Right lobe of liver (tissue), 6 donors: ENCODE measurements around the gene NPNT. TPM values are rescaled to one million over a fixed set of nuclear protein-coding genes. Genes with fewer than 3 reads are reported as not detected.

ENCODE experiments used
- ATAC-seq, 4 donors: fragments of 200-7000 bp; cut with Tn5 transposase; one replicate each; pipeline ENCODE4 v1.9.1; 2020; ENCODE audit warnings: mild to moderate bottlenecking in 4 of 4, moderate library complexity in 4 of 4
- DNase-seq, 3 donors: peaks; one replicate each; pipeline ENCODE4 v3.0.0-alpha.2; 2020
- H3K27ac ChIP-seq, 3 donors: fragments of 200-600 bp; one replicate each; pipeline ENCODE4 v1.8.0; 2022
- H3K27me3 ChIP-seq, 2 donors: fragments of 200-600 bp; one replicate each; pipeline ENCODE4 v1.8.0; 2022
- H3K36me3 ChIP-seq, 4 donors: fragments of 200-600 bp; sonication (generic) in 1 of 4; one replicate each; pipeline versions ENCODE4 v1.5.1 to v1.8.0; 2017 to 2022; ENCODE audit warnings: control low read depth in 1 of 4
- H3K4me1 ChIP-seq, 4 donors: fragments of 200-600 bp; sonication (generic) in 1 of 4; one replicate each; pipeline versions ENCODE4 v1.5.1 to v1.8.0; 2017 to 2022; ENCODE audit warnings: control low read depth in 1 of 4
- H3K4me3 ChIP-seq, 3 donors: fragments of 200-600 bp; one replicate each; pipeline ENCODE4 v1.8.0; 2022
- H3K9me3 ChIP-seq, 4 donors: fragments of 200-600 bp; sonication (generic) in 1 of 4; one replicate each; pipeline versions ENCODE4 v1.5.1 to v1.8.0; 2017 to 2022; ENCODE audit warnings: control low read depth in 1 of 4
- POLR2A ChIP-seq: fragments of 450-650 bp; IDR thresholded peaks from one replicate; pipeline ENCODE4 v1.6.1; 2017; ENCODE audit warnings: antibody characterized with exemption, mild to moderate bottlenecking
- WGBS: methylation state at CpG from one replicate; pipeline ENCODE4 v1.1.6; 2018; ENCODE audit warnings: low coverage, low lambda C conversion rate; ENCODE audit not compliant: insufficient coverage; ENCODE audit errors: missing lambda C conversion rate; 5-methylcytosine and 5-hydroxymethylcytosine counted together
- intact Hi-C, 2 donors: fragments of 100-400 bp; cut with DNase I; formaldehyde crosslinking; loops; one replicate each; pipeline versions ENCODE4 v1.11.2 to v1.14.1; 2022
- total RNA-seq, 6 experiments: library from RNA; depleted of rRNA in 2 of 6; stranded (reverse); fragments of >200 nt in 2 of 6; fragmentation: NEBNext Ultra II Directional in 3 of 6; extraction: Animal tissue kit (Norgen Biotek cat#: 25700) in 3 of 6; gene quantifications; one replicate each; pipeline versions ENCODE4 v1.1.0 to v1.2.4, GENCODE V29; 2016 to 2023
- TF ChIP-seq, protein P1 (sequence below), 4 donors: fragments of 200-600 bp in 3 of 4; fragments of 450-650 bp in 1 of 4; IDR thresholded peaks; one replicate each; pipeline versions ENCODE4 v1.5.1 to v1.8.0; 2016 to 2022; ENCODE audit warnings: antibody characterized with exemption in 4 of 4, mild to moderate bottlenecking in 2 of 4
- donor health status: DM: no; HTN: yes; CAD: no.
- donor health status: DM: no; HTN: no; CAD: no.
- donor health status: DM: no; HTN: no; CAD: no.
- donor health status: DM: no; HTN: yes; CAD: no.
- donor health status: DM: no; HTN: yes; CAD: no.

NPNT gene
- total RNA-seq, 6 experiments from 2014 or later = 0.71 to 1.7 (median 1.1) TPM

DNA sequence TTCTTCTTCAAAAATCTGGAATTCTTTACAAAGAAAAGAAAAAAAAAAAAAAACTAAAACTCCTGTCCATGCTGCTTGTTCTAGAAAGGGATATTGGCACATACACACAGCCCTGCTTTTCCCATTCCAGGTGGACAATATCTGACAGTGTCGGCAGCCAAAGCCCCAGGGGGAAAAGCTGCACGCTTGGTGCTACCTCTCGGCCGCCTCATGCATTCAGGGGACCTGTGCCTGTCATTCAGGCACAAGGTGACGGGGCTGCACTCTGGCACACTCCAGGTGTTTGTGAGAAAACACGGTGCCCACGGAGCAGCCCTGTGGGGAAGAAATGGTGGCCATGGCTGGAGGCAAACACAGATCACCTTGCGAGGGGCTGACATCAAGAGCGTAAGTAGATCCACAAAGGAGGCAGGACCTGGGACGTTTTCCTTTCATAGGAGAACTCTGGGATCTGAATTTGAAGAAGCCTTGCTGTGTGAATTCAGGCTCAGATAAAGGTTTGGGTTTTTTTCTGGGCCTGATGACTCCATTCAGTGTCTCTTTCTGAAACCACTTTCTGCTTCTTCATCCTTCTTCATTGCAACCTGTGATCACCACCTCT, 71.9 kb downstream of the NPNT start:
- ATAC-seq (peak in 1 of 4 donors; percentile 56), DNase-seq (peak in 1 of 3 donors; percentile 49)
- Histone ChIP-seq H3K27me3 (no peaks in the 10 kb centered on the region), H3K4me1 (no peaks in the 10 kb centered on the region), H3K4me3 (no peak overlapping the region), H3K27ac (no peak overlapping the region), H3K9me3 (no peaks in the 10 kb centered on the region), H3K36me3 (no peaks in the 10 kb centered on the region)
- no peak for TF ChIP-seq POLR2A
- TF ChIP-seq, protein P1, sequence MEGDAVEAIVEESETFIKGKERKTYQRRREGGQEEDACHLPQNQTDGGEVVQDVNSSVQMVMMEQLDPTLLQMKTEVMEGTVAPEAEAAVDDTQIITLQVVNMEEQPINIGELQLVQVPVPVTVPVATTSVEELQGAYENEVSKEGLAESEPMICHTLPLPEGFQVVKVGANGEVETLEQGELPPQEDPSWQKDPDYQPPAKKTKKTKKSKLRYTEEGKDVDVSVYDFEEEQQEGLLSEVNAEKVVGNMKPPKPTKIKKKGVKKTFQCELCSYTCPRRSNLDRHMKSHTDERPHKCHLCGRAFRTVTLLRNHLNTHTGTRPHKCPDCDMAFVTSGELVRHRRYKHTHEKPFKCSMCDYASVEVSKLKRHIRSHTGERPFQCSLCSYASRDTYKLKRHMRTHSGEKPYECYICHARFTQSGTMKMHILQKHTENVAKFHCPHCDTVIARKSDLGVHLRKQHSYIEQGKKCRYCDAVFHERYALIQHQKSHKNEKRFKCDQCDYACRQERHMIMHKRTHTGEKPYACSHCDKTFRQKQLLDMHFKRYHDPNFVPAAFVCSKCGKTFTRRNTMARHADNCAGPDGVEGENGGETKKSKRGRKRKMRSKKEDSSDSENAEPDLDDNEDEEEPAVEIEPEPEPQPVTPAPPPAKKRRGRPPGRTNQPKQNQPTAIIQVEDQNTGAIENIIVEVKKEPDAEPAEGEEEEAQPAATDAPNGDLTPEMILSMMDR (IDR thresholded peaks at IDR 0.05) = no peak
- intact Hi-C loops = no loop called here
- WGBS = 51% methylated on average over 7 of the region's 10 CpGs

DNA sequence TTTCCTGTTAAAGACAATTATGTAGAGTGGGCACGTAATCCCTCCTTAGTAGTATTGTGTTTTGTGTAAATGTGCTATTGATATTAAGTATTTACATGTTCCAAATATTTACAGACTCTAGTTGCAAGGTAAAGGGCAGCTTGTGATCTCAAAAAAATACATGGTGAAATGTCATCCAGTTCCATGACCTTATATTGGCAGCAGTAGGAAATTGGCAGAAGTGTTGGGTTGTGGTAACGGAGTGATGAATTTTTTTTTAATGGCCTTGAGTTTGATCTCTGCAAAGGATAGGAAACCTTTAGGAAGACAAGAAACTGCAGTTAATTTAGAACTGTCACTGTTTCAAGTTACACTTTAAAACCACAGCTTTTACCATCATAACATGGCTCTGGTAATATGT, 74.3 kb downstream of the NPNT start:
- H3K36me3 ChIP-seq = no peaks in the 10 kb centered on the region
- H3K4me3 ChIP-seq = no peak overlapping the region
- H3K4me1 ChIP-seq = no peaks in the 10 kb centered on the region
- H3K27ac ChIP-seq = no peak overlapping the region
- no peaks in the 10 kb centered on the region for H3K9me3 ChIP-seq
- peak in 1 of 4 donors; percentile 17 for ATAC-seq
- no peaks in the 10 kb centered on the region for H3K27me3 ChIP-seq
- DNase-seq = no peak
- WGBS = 27% methylated on average over 2 of the region's 2 CpGs
- intact Hi-C loops = no loop called here
- TF ChIP-seq, protein P1 (IDR thresholded peaks at IDR 0.05) = no peak
- no peak for TF ChIP-seq POLR2A

DNA sequence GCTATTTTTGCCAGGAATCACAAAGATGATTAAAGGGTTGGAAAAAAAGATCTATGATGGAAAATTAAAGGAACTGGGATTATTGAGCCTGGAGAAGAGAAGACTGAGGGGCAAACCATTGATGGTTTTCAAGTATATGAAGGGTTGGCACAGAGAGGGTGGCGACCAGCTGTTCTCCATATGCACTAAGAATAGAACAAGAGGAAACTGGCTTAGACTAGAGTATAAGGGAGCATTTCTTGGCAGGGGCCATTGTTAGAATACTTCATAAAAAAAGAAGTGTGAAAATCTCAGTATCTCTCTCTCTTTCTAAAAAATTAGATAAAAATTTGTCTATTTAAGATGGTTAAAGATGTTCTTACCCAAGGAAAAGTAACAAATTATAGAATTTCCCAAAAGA, 75.1 kb downstream of the NPNT start:
- intact Hi-C loops = no loop called here
- no peak overlapping the region for H3K27ac ChIP-seq
- no peaks in the 10 kb centered on the region for H3K27me3 ChIP-seq
- H3K36me3 ChIP-seq = no peaks in the 10 kb centered on the region
- H3K9me3 ChIP-seq = no peaks in the 10 kb centered on the region
- TF ChIP-seq, protein P1 (IDR thresholded peaks at IDR 0.05) = no peak
- TF ChIP-seq POLR2A = no peak
- H3K4me3 ChIP-seq = no peak overlapping the region
- WGBS = 67% methylated on average over 1 of the region's 1 CpG
- no peak for DNase-seq
- H3K4me1 ChIP-seq = no peaks in the 10 kb centered on the region
- no peak for ATAC-seq

DNA sequence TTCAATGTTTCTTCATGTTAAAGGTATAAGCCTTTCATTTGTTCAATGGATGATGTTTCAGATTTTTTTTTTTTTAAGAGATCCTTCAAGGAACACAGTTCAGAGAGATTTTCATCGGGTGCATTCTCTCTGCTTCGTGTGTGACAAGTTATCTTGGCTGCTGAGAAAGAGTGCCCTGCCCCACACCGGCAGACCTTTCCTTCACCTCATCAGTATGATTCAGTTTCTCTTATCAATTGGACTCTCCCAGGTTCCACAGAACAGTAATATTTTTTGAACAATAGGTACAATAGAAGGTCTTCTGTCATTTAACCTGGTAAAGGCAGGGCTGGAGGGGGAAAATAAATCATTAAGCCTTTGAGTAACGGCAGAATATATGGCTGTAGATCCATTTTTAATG, 75.8 kb downstream of the NPNT start:
- H3K27me3 ChIP-seq = no peaks in the 10 kb centered on the region
- 55% methylated on average over 4 of the region's 4 CpGs for WGBS
- no peak overlapping the region for H3K27ac ChIP-seq
- DNase-seq (no peak), ATAC-seq (no peak)
- no peaks in the 10 kb centered on the region for H3K36me3 ChIP-seq
- no peaks in the 10 kb centered on the region for H3K4me1 ChIP-seq
- no peaks in the 10 kb centered on the region for H3K9me3 ChIP-seq
- TF ChIP-seq, protein P1 (IDR thresholded peaks at IDR 0.05) = no peak
- TF ChIP-seq POLR2A = no peak
- intact Hi-C loops = no loop called here
- H3K4me3 ChIP-seq = no peak overlapping the region
